Adrenal gland (tissue), 5 donors: ENCODE data around the gene DLGAP4.

Source experiments
- POLR2A ChIP-seq, 2 donors: fragments of 450-650 bp; IDR thresholded peaks; one replicate each; pipeline ENCODE4 v1.6.1; 2017; ENCODE audit warnings: antibody characterized with exemption in 2 of 2, mild to moderate bottlenecking in 2 of 2, moderate library complexity in 1 of 2
- TF ChIP-seq, protein P1 (sequence below), 6 experiments: fragments of 450-650 bp in 4 of 6; fragments of 200-600 bp in 2 of 6; sonication (generic) in 1 of 6; IDR thresholded peaks; 1 replicate in 5 of 6; 2 replicates in 1 of 6; pipeline versions ENCODE4 v1.5.1 to v1.8.0; 2016 to 2021; ENCODE audit warnings: antibody characterized with exemption in 6 of 6, mild to moderate bottlenecking in 2 of 6, moderate library complexity in 1 of 6
- donor health status: DM: no; HTN: no; CAD: no.

DNA sequence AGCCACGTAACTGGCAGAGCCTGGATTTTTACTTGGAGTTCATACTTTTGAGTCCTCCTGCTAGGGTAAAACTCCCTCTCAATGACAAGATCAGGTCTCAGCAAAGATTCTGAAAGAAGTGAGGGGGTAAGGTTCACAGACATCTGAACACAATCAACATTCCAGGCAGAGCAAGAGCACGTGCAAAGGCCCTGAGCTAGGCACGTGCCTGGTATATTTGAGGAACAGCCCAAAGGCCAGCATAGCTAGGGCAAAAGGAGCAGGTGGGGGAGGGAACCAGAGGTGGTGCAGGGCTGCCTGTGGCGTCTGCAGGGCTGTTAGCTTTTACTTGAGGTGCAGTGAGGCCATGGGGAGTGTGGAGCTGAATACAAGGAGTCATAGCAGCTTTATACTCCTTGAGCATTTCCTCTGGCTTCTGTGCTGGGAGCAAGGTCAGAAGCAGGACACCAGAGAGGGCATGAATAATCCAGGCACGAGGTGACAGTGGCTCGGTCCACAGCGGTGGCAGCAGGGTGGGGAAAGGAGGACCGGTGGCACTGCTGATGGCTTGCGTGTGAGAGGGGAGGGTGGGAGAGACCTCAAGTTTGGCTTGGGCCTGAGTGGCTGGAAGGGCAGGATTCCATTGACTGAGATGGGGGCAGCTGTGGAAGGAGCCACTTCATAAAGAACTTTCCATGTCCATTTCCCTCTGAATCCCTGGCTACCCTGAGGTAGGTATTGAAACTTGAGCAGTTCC, 57.0 kb downstream of the DLGAP4 start:
- TF ChIP-seq, protein P1, sequence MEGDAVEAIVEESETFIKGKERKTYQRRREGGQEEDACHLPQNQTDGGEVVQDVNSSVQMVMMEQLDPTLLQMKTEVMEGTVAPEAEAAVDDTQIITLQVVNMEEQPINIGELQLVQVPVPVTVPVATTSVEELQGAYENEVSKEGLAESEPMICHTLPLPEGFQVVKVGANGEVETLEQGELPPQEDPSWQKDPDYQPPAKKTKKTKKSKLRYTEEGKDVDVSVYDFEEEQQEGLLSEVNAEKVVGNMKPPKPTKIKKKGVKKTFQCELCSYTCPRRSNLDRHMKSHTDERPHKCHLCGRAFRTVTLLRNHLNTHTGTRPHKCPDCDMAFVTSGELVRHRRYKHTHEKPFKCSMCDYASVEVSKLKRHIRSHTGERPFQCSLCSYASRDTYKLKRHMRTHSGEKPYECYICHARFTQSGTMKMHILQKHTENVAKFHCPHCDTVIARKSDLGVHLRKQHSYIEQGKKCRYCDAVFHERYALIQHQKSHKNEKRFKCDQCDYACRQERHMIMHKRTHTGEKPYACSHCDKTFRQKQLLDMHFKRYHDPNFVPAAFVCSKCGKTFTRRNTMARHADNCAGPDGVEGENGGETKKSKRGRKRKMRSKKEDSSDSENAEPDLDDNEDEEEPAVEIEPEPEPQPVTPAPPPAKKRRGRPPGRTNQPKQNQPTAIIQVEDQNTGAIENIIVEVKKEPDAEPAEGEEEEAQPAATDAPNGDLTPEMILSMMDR (IDR thresholded peaks at IDR 0.05) = no peak
- no peak for TF ChIP-seq POLR2A (IDR thresholded peaks at IDR 0.05)
